ENCODE data around the gene HTR1B.
A peak's percentile ranks its signal among the peaks of the same experiment; 100 is the strongest.

HTR1B gene

GRCh38 chr6:77466055-77466450, 2.8 kb upstream of the HTR1B start:
- Histone ChIP-seq H4K91ac (ENCODE audit: low read length) (peak overlapping the region; percentile 10), H3K36me3 (ENCODE audit: control insufficient read depth in 1 of 2, insufficient read depth in 2 of 2, low read depth in 1 of 2, low read length in 2 of 2) (no peaks in the 10 kb centered on the region), H3K4me2 (ENCODE audit: low read length, poor library complexity, severe bottlenecking) (peak overlapping the region; percentile 75), H2BK12ac (ENCODE audit: low read length in 2 of 2) (no peak overlapping the region), H3K9ac (ENCODE audit: low read length) (peak overlapping the region; percentile 83), H3K18ac (ENCODE audit: low read depth in 1 of 2, low read length in 2 of 2) (peak overlapping the region in 1 of 2 experiments; percentile 34), H3K27ac (ENCODE audit: low read length, poor library complexity, severe bottlenecking) (peak overlapping the region; percentile 80), H3K4ac (ENCODE audit: low read depth in 1 of 2, low read length in 2 of 2) (peak overlapping the region in 1 of 2 experiments; percentile 74), H4K8ac (ENCODE audit: low read length) (peak overlapping the region; percentile 80), H3K14ac (ENCODE audit: low read length in 2 of 2) (no peak overlapping the region), H3K4me3 (ENCODE audit: insufficient read depth in 1 of 2, low read depth in 1 of 2, low read length in 2 of 2) (peak overlapping the region; percentile 62 to 83), H2BK5ac (ENCODE audit: low read depth, low read length, poor library complexity, severe bottlenecking) (no peak overlapping the region), H2BK120ac (ENCODE audit: low read depth, low read length) (no peak overlapping the region), H2AFZ (ENCODE audit: low read depth, low read length) (peak overlapping the region; percentile 51), H3K79me1 (replicated peaks; ENCODE audit: low read length, poor library complexity, severe bottlenecking) (peaks cover 1% of the 10 kb centered on the region), H3K4me1 (ENCODE audit: control insufficient read depth, insufficient read depth, low read depth, low read length) (peaks cover 27% of the 10 kb centered on the region), H3K9me3 (ENCODE audit: control insufficient read depth, low read length) (peaks cover 4% of the 10 kb centered on the region), H3K27me3 (ENCODE audit: control insufficient read depth in 1 of 2, insufficient read depth in 1 of 2, low read length in 2 of 2) (peaks cover 3 to 49% of the 10 kb centered on the region in 2 experiments), H3K23ac (ENCODE audit: low read length in 2 of 2) (no peak overlapping the region), H2AK5ac (ENCODE audit: low read length, severe bottlenecking) (no peak overlapping the region), H2BK15ac (ENCODE audit: low read depth, poor library complexity, severe bottlenecking) (peak overlapping the region; percentile 12)
- DNase-seq: peak; percentile 81
- WGBS: under 1% methylated on average over 17 of the region's 17 CpGs

- peak overlapping the region; percentile 79 for H4K8ac ChIP-seq (ENCODE audit: low read length)
- H3K36me3 ChIP-seq (ENCODE audit: control insufficient read depth in 1 of 2, insufficient read depth in 2 of 2, low read depth in 1 of 2, low read length in 2 of 2): no peaks in the 10 kb centered on the region
- H3K4ac ChIP-seq (ENCODE audit: low read depth in 1 of 2, low read length in 2 of 2): peak overlapping the region in 1 of 2 experiments; percentile 11
- H3K23ac ChIP-seq (ENCODE audit: low read length in 2 of 2): no peak overlapping the region
- H2BK120ac ChIP-seq (ENCODE audit: low read depth, low read length): no peak overlapping the region
- peak overlapping the region in 1 of 2 experiments; percentile 59 for H2BK12ac ChIP-seq (ENCODE audit: low read length in 2 of 2)
- H3K9me3 ChIP-seq (ENCODE audit: control insufficient read depth, low read length): peaks cover 4% of the 10 kb centered on the region
- peaks cover 1% of the 10 kb centered on the region for H3K79me1 ChIP-seq (replicated peaks; ENCODE audit: low read length, poor library complexity, severe bottlenecking)
- H2AK5ac ChIP-seq (ENCODE audit: low read length, severe bottlenecking): no peak overlapping the region
- H3K9ac ChIP-seq (ENCODE audit: low read length): no peak overlapping the region
- peak overlapping the region in 1 of 2 experiments; percentile 80 for H3K4me3 ChIP-seq (ENCODE audit: insufficient read depth in 1 of 2, low read depth in 1 of 2, low read length in 2 of 2)
- H2BK15ac ChIP-seq (ENCODE audit: low read depth, poor library complexity, severe bottlenecking): peak overlapping the region; percentile 30
- H3K27me3 ChIP-seq (ENCODE audit: control insufficient read depth in 1 of 2, insufficient read depth in 1 of 2, low read length in 2 of 2): peaks cover 3 to 54% of the 10 kb centered on the region in 2 experiments
- H3K18ac ChIP-seq (ENCODE audit: low read depth in 1 of 2, low read length in 2 of 2): no peak overlapping the region
- peak overlapping the region; percentile 60 for H2AFZ ChIP-seq (ENCODE audit: low read depth, low read length)
- WGBS: 1% methylated on average over 6 of the region's 8 CpGs
- DNase-seq: no peak
- H3K27ac ChIP-seq (ENCODE audit: low read length, poor library complexity, severe bottlenecking): no peak overlapping the region
- no peak overlapping the region for H4K91ac ChIP-seq (ENCODE audit: low read length)
- H3K4me2 ChIP-seq (ENCODE audit: low read length, poor library complexity, severe bottlenecking): peak overlapping the region; percentile 91
- H2BK5ac ChIP-seq (ENCODE audit: low read depth, low read length, poor library complexity, severe bottlenecking): no peak overlapping the region
- H3K14ac ChIP-seq (ENCODE audit: low read length in 2 of 2): no peak overlapping the region
- H3K4me1 ChIP-seq (ENCODE audit: control insufficient read depth, insufficient read depth, low read depth, low read length): peaks cover 27% of the 10 kb centered on the region
These were observed 1.2 kb upstream of the HTR1B start for GRCh38 chr6:77464495-77464867.

- H3K79me1 ChIP-seq (replicated peaks; ENCODE audit: low read length, poor library complexity, severe bottlenecking): peaks cover 1% of the 10 kb centered on the region
- H2BK15ac ChIP-seq (ENCODE audit: low read depth, poor library complexity, severe bottlenecking): no peak overlapping the region
- H3K9me3 ChIP-seq (ENCODE audit: control insufficient read depth, low read length): peaks cover 4% of the 10 kb centered on the region
- peak overlapping the region; percentile 93 for H2AFZ ChIP-seq (ENCODE audit: low read depth, low read length)
- H3K14ac ChIP-seq (ENCODE audit: low read length in 2 of 2): peak overlapping the region in 1 of 2 experiments; percentile 35
- peaks cover 3 to 54% of the 10 kb centered on the region in 2 experiments for H3K27me3 ChIP-seq (ENCODE audit: control insufficient read depth in 1 of 2, insufficient read depth in 1 of 2, low read length in 2 of 2)
- no peak overlapping the region for H4K91ac ChIP-seq (ENCODE audit: low read length)
- H2BK120ac ChIP-seq (ENCODE audit: low read depth, low read length): no peak overlapping the region
- H4K8ac ChIP-seq (ENCODE audit: low read length): peak overlapping the region; percentile 79
- peak overlapping the region in 1 of 2 experiments; percentile 87 for H3K23ac ChIP-seq (ENCODE audit: low read length in 2 of 2)
- peak overlapping the region; percentile 91 for H3K4me2 ChIP-seq (ENCODE audit: low read length, poor library complexity, severe bottlenecking)
- DNase-seq: peak; percentile 57
- no peak overlapping the region for H3K9ac ChIP-seq (ENCODE audit: low read length)
- peak overlapping the region; percentile 23 to 48 for H3K18ac ChIP-seq (ENCODE audit: low read depth in 1 of 2, low read length in 2 of 2)
- no peaks in the 10 kb centered on the region for H3K36me3 ChIP-seq (ENCODE audit: control insufficient read depth in 1 of 2, insufficient read depth in 2 of 2, low read depth in 1 of 2, low read length in 2 of 2)
- H3K4me1 ChIP-seq (ENCODE audit: control insufficient read depth, insufficient read depth, low read depth, low read length): peaks cover 27% of the 10 kb centered on the region
- H3K4me3 ChIP-seq (ENCODE audit: insufficient read depth in 1 of 2, low read depth in 1 of 2, low read length in 2 of 2): peak overlapping the region; percentile 1 to 80
- H2BK12ac ChIP-seq (ENCODE audit: low read length in 2 of 2): peak overlapping the region; percentile 9 to 59
- under 1% methylated on average over 32 of the region's 53 CpGs for WGBS
- no peak overlapping the region for H3K27ac ChIP-seq (ENCODE audit: low read length, poor library complexity, severe bottlenecking)
- H3K4ac ChIP-seq (ENCODE audit: low read depth in 1 of 2, low read length in 2 of 2): peak overlapping the region in 1 of 2 experiments; percentile 11
- H2BK5ac ChIP-seq (ENCODE audit: low read depth, low read length, poor library complexity, severe bottlenecking): no peak overlapping the region
- no peak overlapping the region for H2AK5ac ChIP-seq (ENCODE audit: low read length, severe bottlenecking)
These were observed 687 bp upstream of the HTR1B start for GRCh38 chr6:77463861-77464494.

GRCh38 chr6:77462359-77463307, 658 bp downstream of the HTR1B start:
- H3K27me3 ChIP-seq (ENCODE audit: control insufficient read depth in 1 of 2, insufficient read depth in 1 of 2, low read length in 2 of 2): peaks cover 3 to 54% of the 10 kb centered on the region in 2 experiments
- H2BK120ac ChIP-seq (ENCODE audit: low read depth, low read length): no peak overlapping the region
- no peaks in the 10 kb centered on the region for H3K36me3 ChIP-seq (ENCODE audit: control insufficient read depth in 1 of 2, insufficient read depth in 2 of 2, low read depth in 1 of 2, low read length in 2 of 2)
- peak overlapping the region; percentile 93 for H2AFZ ChIP-seq (ENCODE audit: low read depth, low read length)
- no peak overlapping the region for H2BK15ac ChIP-seq (ENCODE audit: low read depth, poor library complexity, severe bottlenecking)
- peak overlapping the region; percentile 91 for H3K4me2 ChIP-seq (ENCODE audit: low read length, poor library complexity, severe bottlenecking)
- H4K8ac ChIP-seq (ENCODE audit: low read length): peak overlapping the region; percentile 71
- no peak overlapping the region for H3K23ac ChIP-seq (ENCODE audit: low read length in 2 of 2)
- H3K27ac ChIP-seq (ENCODE audit: low read length, poor library complexity, severe bottlenecking): no peak overlapping the region
- peak overlapping the region in 1 of 2 experiments; percentile 84 for H2BK12ac ChIP-seq (ENCODE audit: low read length in 2 of 2)
- no peak overlapping the region for H3K4ac ChIP-seq (ENCODE audit: low read depth in 1 of 2, low read length in 2 of 2)
- peak overlapping the region in 1 of 2 experiments; percentile 11 for H3K14ac ChIP-seq (ENCODE audit: low read length in 2 of 2)
- peak overlapping the region; percentile 1 to 80 for H3K4me3 ChIP-seq (ENCODE audit: insufficient read depth in 1 of 2, low read depth in 1 of 2, low read length in 2 of 2)
- no peak overlapping the region for H3K9ac ChIP-seq (ENCODE audit: low read length)
- H3K18ac ChIP-seq (ENCODE audit: low read depth in 1 of 2, low read length in 2 of 2): peak overlapping the region; percentile 65 to 71
- peaks cover 27% of the 10 kb centered on the region for H3K4me1 ChIP-seq (ENCODE audit: control insufficient read depth, insufficient read depth, low read depth, low read length)
- peak; percentile 79 for DNase-seq
- H3K9me3 ChIP-seq (ENCODE audit: control insufficient read depth, low read length): peaks cover 4% of the 10 kb centered on the region
- peaks cover 1% of the 10 kb centered on the region for H3K79me1 ChIP-seq (replicated peaks; ENCODE audit: low read length, poor library complexity, severe bottlenecking)
- H2BK5ac ChIP-seq (ENCODE audit: low read depth, low read length, poor library complexity, severe bottlenecking): no peak overlapping the region
- no peak overlapping the region for H2AK5ac ChIP-seq (ENCODE audit: low read length, severe bottlenecking)
- no peak overlapping the region for H4K91ac ChIP-seq (ENCODE audit: low read length)
- 1% methylated on average over 55 of the region's 55 CpGs for WGBS

Data from mesenchymal stem cell (in vitro differentiated cells and primary cell).